ENCODE results near the gene ANXA1. TPM values are rescaled to one million over a fixed set of nuclear protein-coding genes. Genes with fewer than 3 reads are reported as not detected.
"Not testable (repeated sequence)": the region's sequence is repeated elsewhere in the genome, so short reads cannot be mapped to it uniquely, and the experiment has no call there.

The ANXA1 gene
- 8.2 TPM for total RNA-seq

GRCh38 chr9:73151653-73152542, at the start of gene ANXA1:
Gene ANXA1, plus strand, starts transcription at chr9:73151865. Its CDS starts 6,671 bp downstream, at chr9:73158536.
- DNase-seq (ENCODE audit: low spot score in 2 of 2) (no peak), FAIRE-seq (no peak)

- DNase-seq (ENCODE audit: low spot score in 2 of 2) (no peak), FAIRE-seq (no peak)
Measured at GRCh38 chr9:73104342-73104741, 47.3 kb upstream of the ANXA1 start.

- no peak for FAIRE-seq
- no peak for DNase-seq (ENCODE audit: low spot score in 2 of 2)
Measured at GRCh38 chr9:73104921-73105320, 46.7 kb upstream of the ANXA1 start.

- FAIRE-seq = not testable (repeated sequence)
- peak in 1 of 2 donors; percentile 30 for DNase-seq (ENCODE audit: low spot score in 2 of 2)
Measured at GRCh38 chr9:73107489-73108069, 44.1 kb upstream of the ANXA1 start.

GRCh38 chr9:73114058-73114457, 37.6 kb upstream of the ANXA1 start:
- DNase-seq (ENCODE audit: low spot score in 2 of 2) = no peak
- no peak for FAIRE-seq

GRCh38 chr9:73114958-73115357, 36.7 kb upstream of the ANXA1 start:
- no peak for DNase-seq (ENCODE audit: low spot score in 2 of 2)
- no peak for FAIRE-seq

GRCh38 chr9:73116031-73116430, 35.6 kb upstream of the ANXA1 start:
- DNase-seq (ENCODE audit: low spot score in 2 of 2) (no peak), FAIRE-seq (no peak)

GRCh38 chr9:73116880-73117279, 34.8 kb upstream of the ANXA1 start:
- DNase-seq (ENCODE audit: low spot score in 2 of 2) (no peak), FAIRE-seq (no peak)

- DNase-seq (ENCODE audit: low spot score in 2 of 2) (no peak), FAIRE-seq (no peak)
Measured at GRCh38 chr9:73118286-73118685, 33.4 kb upstream of the ANXA1 start.

GRCh38 chr9:73118898-73119554, 32.6 kb upstream of the ANXA1 start:
- no peak for FAIRE-seq

GRCh38 chr9:73121375-73121935, 30.2 kb upstream of the ANXA1 start:
- DNase-seq (ENCODE audit: low spot score in 2 of 2) = no peak
- no peak for FAIRE-seq

More at GRCh38 chr9:73118898-73119554, 32.6 kb upstream of the ANXA1 start:
- DNase-seq (ENCODE audit: low spot score in 2 of 2) = no peak

GRCh38 chr9:73125651-73126050, 26.0 kb upstream of the ANXA1 start:
- FAIRE-seq = no peak
- no peak for DNase-seq (ENCODE audit: low spot score in 2 of 2)

- FAIRE-seq = no peak
- no peak for DNase-seq (ENCODE audit: low spot score in 2 of 2)
Measured at GRCh38 chr9:73129941-73130685, 21.6 kb upstream of the ANXA1 start.

GRCh38 chr9:73131461-73131860, 20.2 kb upstream of the ANXA1 start:
- FAIRE-seq (no peak), DNase-seq (ENCODE audit: low spot score in 2 of 2) (no peak)

- no peak for DNase-seq (ENCODE audit: low spot score in 2 of 2)
- FAIRE-seq = no peak
Measured at GRCh38 chr9:73132034-73132776, 19.5 kb upstream of the ANXA1 start.

GRCh38 chr9:73133022-73133651, 18.5 kb upstream of the ANXA1 start:
- FAIRE-seq (peak; percentile 80), DNase-seq (ENCODE audit: low spot score in 2 of 2) (no peak)

GRCh38 chr9:73133921-73134407, 17.7 kb upstream of the ANXA1 start:
- FAIRE-seq (no peak), DNase-seq (ENCODE audit: low spot score in 2 of 2) (no peak)

- no peak for FAIRE-seq
- no peak for DNase-seq (ENCODE audit: low spot score in 2 of 2)
Measured at GRCh38 chr9:73135394-73135793, 16.3 kb upstream of the ANXA1 start.

- FAIRE-seq (no peak), DNase-seq (ENCODE audit: low spot score in 2 of 2) (no peak)
Measured at GRCh38 chr9:73137286-73137899, 14.3 kb upstream of the ANXA1 start.

Measured in frontal cortex (tissue), 4 donors.